H1 (cell line): ENCODE measurements around the gene TCTN3. TPM values are rescaled to one million over a fixed set of nuclear protein-coding genes. Genes with fewer than 3 reads are reported as not detected.

Experiments
- FOSL1 ChIP-seq: IDR thresholded peaks from 2 replicates; pipeline ENCODE4 v1.6.1; 2011; ENCODE audit warnings: mild to moderate bottlenecking, low read depth, low read length, moderate library complexity; ENCODE audit not compliant: insufficient read depth
- HDAC2 ChIP-seq, 2 experiments: fragments of 300-600 bp in 1 of 2; sonication (generic) in 1 of 2; IDR thresholded peaks; 2 replicates each; pipeline ENCODE4 v1.6.1; 2011 to 2012; ENCODE audit warnings: low read depth in 2 of 2, low read length in 2 of 2, mild to moderate bottlenecking in 2 of 2, moderate library complexity in 2 of 2, borderline replicate concordance in 1 of 2, inconsistent platforms in 1 of 2
- SIN3A ChIP-seq, 2 experiments: IDR thresholded peaks in 1 of 2; conservative IDR thresholded peaks in 1 of 2; 2 replicates each; pipeline ENCODE4 v1.6.1; 2011 to 2012; ENCODE audit warnings: low read length in 2 of 2, improper control_type of control experiment in 1 of 2, low read depth in 1 of 2, mild to moderate bottlenecking in 1 of 2
- TAF7 ChIP-seq: optimal IDR thresholded peaks from 2 replicates; pipeline ENCODE3; 2011; ENCODE audit warnings: low read depth, mild to moderate bottlenecking, inconsistent platforms, low read length, moderate library complexity, borderline replicate concordance
- TBP ChIP-seq: IDR thresholded peaks from 2 replicates; pipeline ENCODE4 v1.6.1; 2011; ENCODE audit warnings: low read depth, low read length, improper control_type of control experiment
- polyA plus RNA-seq, 7 experiments: library from polyadenylated mRNA; depleted of rRNA in 3 of 7; stranded (reverse) in 5 of 7; unstranded in 2 of 7; fragments of >200 nt in 5 of 7; fragments of 200-250 nt in 2 of 7; gene quantifications; 1 replicate in 5 of 7; 2 replicates in 1 of 7; 4 replicates in 1 of 7; pipeline versions ENCODE4 v1.2.1 to v1.2.3, GENCODE V29; 2011 to 2013; ENCODE audit warnings: missing spikeins in 2 of 7, mixed read lengths in 2 of 7
- total RNA-seq: library from RNA; stranded (reverse); fragmentation: NEBNext Ultra II Directional; extraction: Animal tissue kit (Norgen Biotek cat#: 25700); gene quantifications from 2 replicates; pipeline ENCODE4 v1.2.1, GENCODE V29; 2021
- TF ChIP-seq, protein P1 (sequence below): fragments of 300-600 bp; sonication (generic); IDR thresholded peaks from 2 replicates; pipeline ENCODE4 v1.7.1; 2012; ENCODE audit warnings: low read length, moderate library complexity, mild to moderate bottlenecking, inconsistent platforms; ENCODE audit not compliant: insufficient replicate concordance
- TF ChIP-seq, protein P2 (sequence below): IDR thresholded peaks from 2 replicates; pipeline ENCODE4 v1.6.1; 2011; ENCODE audit warnings: low read depth, mild to moderate bottlenecking, low read length; ENCODE audit not compliant: insufficient read depth

Gene TCTN3
- total and polyA plus RNA-seq, 2 of the 8 experiments (the other 6 are each of a cell fraction or from before 2014, with no cell fraction given), result 34.7 to 39.8 TPM

DNA sequence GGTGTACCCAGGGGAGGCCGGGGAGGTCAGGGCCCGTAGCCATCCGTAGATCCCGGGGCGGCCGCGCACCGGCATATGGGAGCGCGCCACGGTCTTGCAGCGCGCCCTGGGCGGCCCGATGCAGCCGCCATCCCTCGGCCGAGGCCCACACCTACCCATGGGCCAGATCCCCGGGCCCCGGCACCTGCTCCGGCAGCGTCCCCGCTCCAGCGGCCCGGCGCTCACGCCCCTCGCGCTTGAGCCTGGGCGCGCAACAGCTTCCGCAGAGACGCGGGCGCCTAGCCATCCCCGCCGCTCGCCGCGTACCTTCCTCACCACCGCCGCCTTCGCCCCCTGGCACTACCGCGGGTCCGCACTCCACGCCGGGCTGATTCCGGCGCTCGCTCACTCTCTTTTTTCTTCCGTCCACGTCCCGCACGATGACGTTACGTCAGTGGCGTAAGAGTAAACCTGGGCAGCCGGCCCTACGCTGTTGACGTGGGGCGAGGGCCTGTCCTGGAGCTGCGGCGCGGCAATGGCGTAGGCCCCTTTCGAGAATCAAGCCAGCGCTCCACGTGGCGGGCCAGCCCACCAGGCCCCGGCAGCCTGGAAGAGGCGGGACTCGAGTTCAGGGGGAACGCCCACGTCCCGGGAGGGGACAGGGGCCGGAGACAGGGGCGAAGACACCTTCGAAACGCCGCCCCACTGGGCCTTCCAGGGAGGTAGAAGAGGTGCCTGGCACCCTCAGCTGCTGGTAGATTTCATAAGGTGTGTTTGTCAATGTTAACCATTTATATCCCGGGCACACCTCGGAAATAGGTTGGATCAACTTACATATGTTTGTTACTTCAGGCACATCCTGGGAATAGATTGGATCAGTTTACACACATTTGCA is 37.2 kb downstream of the TCTN3 start, which contains the start of gene ALDH18A1 (continued):
- TF ChIP-seq, protein P1, sequence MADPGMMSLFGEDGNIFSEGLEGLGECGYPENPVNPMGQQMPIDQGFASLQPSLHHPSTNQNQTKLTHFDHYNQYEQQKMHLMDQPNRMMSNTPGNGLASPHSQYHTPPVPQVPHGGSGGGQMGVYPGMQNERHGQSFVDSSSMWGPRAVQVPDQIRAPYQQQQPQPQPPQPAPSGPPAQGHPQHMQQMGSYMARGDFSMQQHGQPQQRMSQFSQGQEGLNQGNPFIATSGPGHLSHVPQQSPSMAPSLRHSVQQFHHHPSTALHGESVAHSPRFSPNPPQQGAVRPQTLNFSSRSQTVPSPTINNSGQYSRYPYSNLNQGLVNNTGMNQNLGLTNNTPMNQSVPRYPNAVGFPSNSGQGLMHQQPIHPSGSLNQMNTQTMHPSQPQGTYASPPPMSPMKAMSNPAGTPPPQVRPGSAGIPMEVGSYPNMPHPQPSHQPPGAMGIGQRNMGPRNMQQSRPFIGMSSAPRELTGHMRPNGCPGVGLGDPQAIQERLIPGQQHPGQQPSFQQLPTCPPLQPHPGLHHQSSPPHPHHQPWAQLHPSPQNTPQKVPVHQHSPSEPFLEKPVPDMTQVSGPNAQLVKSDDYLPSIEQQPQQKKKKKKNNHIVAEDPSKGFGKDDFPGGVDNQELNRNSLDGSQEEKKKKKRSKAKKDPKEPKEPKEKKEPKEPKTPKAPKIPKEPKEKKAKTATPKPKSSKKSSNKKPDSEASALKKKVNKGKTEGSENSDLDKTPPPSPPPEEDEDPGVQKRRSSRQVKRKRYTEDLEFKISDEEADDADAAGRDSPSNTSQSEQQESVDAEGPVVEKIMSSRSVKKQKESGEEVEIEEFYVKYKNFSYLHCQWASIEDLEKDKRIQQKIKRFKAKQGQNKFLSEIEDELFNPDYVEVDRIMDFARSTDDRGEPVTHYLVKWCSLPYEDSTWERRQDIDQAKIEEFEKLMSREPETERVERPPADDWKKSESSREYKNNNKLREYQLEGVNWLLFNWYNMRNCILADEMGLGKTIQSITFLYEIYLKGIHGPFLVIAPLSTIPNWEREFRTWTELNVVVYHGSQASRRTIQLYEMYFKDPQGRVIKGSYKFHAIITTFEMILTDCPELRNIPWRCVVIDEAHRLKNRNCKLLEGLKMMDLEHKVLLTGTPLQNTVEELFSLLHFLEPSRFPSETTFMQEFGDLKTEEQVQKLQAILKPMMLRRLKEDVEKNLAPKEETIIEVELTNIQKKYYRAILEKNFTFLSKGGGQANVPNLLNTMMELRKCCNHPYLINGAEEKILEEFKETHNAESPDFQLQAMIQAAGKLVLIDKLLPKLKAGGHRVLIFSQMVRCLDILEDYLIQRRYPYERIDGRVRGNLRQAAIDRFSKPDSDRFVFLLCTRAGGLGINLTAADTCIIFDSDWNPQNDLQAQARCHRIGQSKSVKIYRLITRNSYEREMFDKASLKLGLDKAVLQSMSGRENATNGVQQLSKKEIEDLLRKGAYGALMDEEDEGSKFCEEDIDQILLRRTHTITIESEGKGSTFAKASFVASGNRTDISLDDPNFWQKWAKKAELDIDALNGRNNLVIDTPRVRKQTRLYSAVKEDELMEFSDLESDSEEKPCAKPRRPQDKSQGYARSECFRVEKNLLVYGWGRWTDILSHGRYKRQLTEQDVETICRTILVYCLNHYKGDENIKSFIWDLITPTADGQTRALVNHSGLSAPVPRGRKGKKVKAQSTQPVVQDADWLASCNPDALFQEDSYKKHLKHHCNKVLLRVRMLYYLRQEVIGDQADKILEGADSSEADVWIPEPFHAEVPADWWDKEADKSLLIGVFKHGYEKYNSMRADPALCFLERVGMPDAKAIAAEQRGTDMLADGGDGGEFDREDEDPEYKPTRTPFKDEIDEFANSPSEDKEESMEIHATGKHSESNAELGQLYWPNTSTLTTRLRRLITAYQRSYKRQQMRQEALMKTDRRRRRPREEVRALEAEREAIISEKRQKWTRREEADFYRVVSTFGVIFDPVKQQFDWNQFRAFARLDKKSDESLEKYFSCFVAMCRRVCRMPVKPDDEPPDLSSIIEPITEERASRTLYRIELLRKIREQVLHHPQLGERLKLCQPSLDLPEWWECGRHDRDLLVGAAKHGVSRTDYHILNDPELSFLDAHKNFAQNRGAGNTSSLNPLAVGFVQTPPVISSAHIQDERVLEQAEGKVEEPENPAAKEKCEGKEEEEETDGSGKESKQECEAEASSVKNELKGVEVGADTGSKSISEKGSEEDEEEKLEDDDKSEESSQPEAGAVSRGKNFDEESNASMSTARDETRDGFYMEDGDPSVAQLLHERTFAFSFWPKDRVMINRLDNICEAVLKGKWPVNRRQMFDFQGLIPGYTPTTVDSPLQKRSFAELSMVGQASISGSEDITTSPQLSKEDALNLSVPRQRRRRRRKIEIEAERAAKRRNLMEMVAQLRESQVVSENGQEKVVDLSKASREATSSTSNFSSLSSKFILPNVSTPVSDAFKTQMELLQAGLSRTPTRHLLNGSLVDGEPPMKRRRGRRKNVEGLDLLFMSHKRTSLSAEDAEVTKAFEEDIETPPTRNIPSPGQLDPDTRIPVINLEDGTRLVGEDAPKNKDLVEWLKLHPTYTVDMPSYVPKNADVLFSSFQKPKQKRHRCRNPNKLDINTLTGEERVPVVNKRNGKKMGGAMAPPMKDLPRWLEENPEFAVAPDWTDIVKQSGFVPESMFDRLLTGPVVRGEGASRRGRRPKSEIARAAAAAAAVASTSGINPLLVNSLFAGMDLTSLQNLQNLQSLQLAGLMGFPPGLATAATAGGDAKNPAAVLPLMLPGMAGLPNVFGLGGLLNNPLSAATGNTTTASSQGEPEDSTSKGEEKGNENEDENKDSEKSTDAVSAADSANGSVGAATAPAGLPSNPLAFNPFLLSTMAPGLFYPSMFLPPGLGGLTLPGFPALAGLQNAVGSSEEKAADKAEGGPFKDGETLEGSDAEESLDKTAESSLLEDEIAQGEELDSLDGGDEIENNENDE, result no peak
- peak; percentile 32 to 88; a peak in 2 of 4 replicates for TF ChIP-seq SIN3A (conservative IDR thresholded peaks at IDR 0.05 in 1 of 2, IDR thresholded peaks at IDR 0.05 in 1 of 2; ENCODE audit: low read depth in 1 of 2, low read length in 2 of 2)
- peak; percentile 11 to 74; a peak in 1 of 4 replicates for TF ChIP-seq HDAC2 (IDR thresholded peaks at IDR 0.05; ENCODE audit: borderline replicate concordance in 1 of 2, low read depth in 2 of 2, low read length in 2 of 2)
- TF ChIP-seq TBP, result peak; percentile 28; the same call in 1 of the 2 replicates
- no peak for TF ChIP-seq TAF7
- TF ChIP-seq FOSL1, result peak; percentile 92
- TF ChIP-seq, protein P2, sequence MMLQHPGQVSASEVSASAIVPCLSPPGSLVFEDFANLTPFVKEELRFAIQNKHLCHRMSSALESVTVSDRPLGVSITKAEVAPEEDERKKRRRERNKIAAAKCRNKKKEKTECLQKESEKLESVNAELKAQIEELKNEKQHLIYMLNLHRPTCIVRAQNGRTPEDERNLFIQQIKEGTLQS, result no peak
